Activated CD8-positive, alpha-beta T cell treated with anti-CD3 and anti-CD28 coated beads for 36 hours (primary cell): Measurements from ENCODE around the gene NT5C3B. TPM values are rescaled to one million over a fixed set of nuclear protein-coding genes. Genes with fewer than 3 reads are reported as not detected.
A peak's percentile ranks its signal among the peaks of the same experiment; 100 is the strongest.
"Not testable (repeated sequence)": the region's sequence is repeated elsewhere in the genome, so short reads cannot be mapped to it uniquely, and the experiment has no call there.

ENCODE experiments used
- ATAC-seq: fragments of 200-7000 bp; cut with Tn5 transposase; one replicate; pipeline ENCODE4 v1.10.0; 2021; ENCODE audit warnings: mild to moderate bottlenecking, moderate library complexity
- CTCF ChIA-PET: fragments of 350-600 bp; sonication (Branson Sonifier 250); formaldehyde crosslinking; loops from one replicate; lab custom pipeline; 2021; ENCODE audit warnings: antibody characterized with exemption; lab: Charles Lee
- POLR2A ChIA-PET: fragments of 350-600 bp; sonication (Branson Sonifier 250); formaldehyde crosslinking; loops from one replicate; lab custom pipeline; 2021; ENCODE audit warnings: antibody characterized with exemption; lab: Charles Lee
- DNase-seq: peaks from one replicate; pipeline ENCODE4 v3.0.0-alpha.2; 2020
- H3K27ac Mint-ChIP-seq: one replicate; pipeline ENCODE4 v1.8.0; 2021; ENCODE audit warnings: mild to moderate bottlenecking, mixed read lengths
- H3K27me3 Mint-ChIP-seq: one replicate; pipeline ENCODE4 v1.8.0; 2021; ENCODE audit warnings: mixed read lengths
- H3K36me3 Mint-ChIP-seq: one replicate; pipeline ENCODE4 v1.8.0; 2021; ENCODE audit warnings: low read depth, mixed read lengths
- H3K4me1 Mint-ChIP-seq: one replicate; pipeline ENCODE4 v1.8.0; 2021; ENCODE audit warnings: low read depth, mixed read lengths
- H3K4me3 Mint-ChIP-seq: one replicate; pipeline ENCODE4 v1.8.0; 2021; ENCODE audit warnings: mild to moderate bottlenecking, moderate library complexity, mixed read lengths
- H3K9me3 Mint-ChIP-seq: one replicate; pipeline ENCODE4 v1.8.0; 2021; ENCODE audit warnings: mixed read lengths
- CTCF ChIP-seq: fragments of 200-600 bp; IDR thresholded peaks from one replicate; pipeline ENCODE4 v1.8.0; 2022; ENCODE audit warnings: antibody characterized with exemption, mild to moderate bottlenecking
- intact Hi-C: fragments of 100-400 bp; cut with micrococcal nuclease; formaldehyde crosslinking; loops from one replicate; pipeline ENCODE4 v1.10.0; 2022
- total RNA-seq, 2 experiments: library from RNA; stranded (reverse); gene quantifications; one replicate each; pipeline ENCODE4 v1.2.3, GENCODE V29; 2021

NT5C3B gene
- total RNA-seq, 2 experiments from 2014 or later = 30.5 to 32.3 TPM

GRCh38 chr17:41863074-41863848 is 27.2 kb upstream of the NT5C3B start:
- no peaks in the 10 kb centered on the region for H3K9me3 Mint-ChIP-seq
- CTCF ChIA-PET = interaction anchor here (1.0 to 1.5 kb wide), 4 partner anchors 10 to 167 kb away, joined by 3 to 4 read pairs (median 3); no protein-coding TSS in a partner anchor
- ATAC-seq (peak; percentile 51), DNase-seq (peak; percentile 70)
- no peak for TF ChIP-seq CTCF
- no peak overlapping the region for H3K4me3 Mint-ChIP-seq
- POLR2A ChIA-PET = interaction anchor here (0.5 to 2.9 kb wide), 6 partner anchors 10 to 172 kb away, joined by 3 to 14 read pairs (median 8); partner anchors contain the start of gene ACLY
- H3K27me3 Mint-ChIP-seq = no peaks in the 10 kb centered on the region
- H3K36me3 Mint-ChIP-seq = peaks cover 9% of the 10 kb centered on the region
- intact Hi-C loops = no loop called here
- H3K4me1 Mint-ChIP-seq = peaks cover 28% of the 10 kb centered on the region
- no peak overlapping the region for H3K27ac Mint-ChIP-seq

GRCh38 chr17:41860254-41860931 is 24.4 kb upstream of the NT5C3B start:
- intact Hi-C loops = no loop called here
- TF ChIP-seq CTCF = no peak
- POLR2A ChIA-PET = interaction anchor here (1.8 kb wide), 1 partner anchor 21 kb away, joined by 4 read pairs; no protein-coding TSS in a partner anchor
- Mint-ChIP-seq H3K36me3 (no peaks in the 10 kb centered on the region), H3K4me1 (peaks cover 20% of the 10 kb centered on the region), H3K4me3 (no peak overlapping the region), H3K27ac (peak overlapping the region; percentile 0), H3K27me3 (no peaks in the 10 kb centered on the region), H3K9me3 (no peaks in the 10 kb centered on the region)
- CTCF ChIA-PET = interaction anchor here (1.2 kb wide), 1 partner anchor 12 kb away, joined by 3 read pairs; no protein-coding TSS in a partner anchor
- no peak for DNase-seq
- no peak for ATAC-seq

- intact Hi-C loops, H3K27ac Mint-ChIP-seq, H3K9me3 Mint-ChIP-seq, H3K4me3 Mint-ChIP-seq, ATAC-seq, DNase-seq, H3K27me3 Mint-ChIP-seq: not testable (repeated sequence)
- Mint-ChIP-seq H3K4me1 (peaks cover 29% of the 10 kb centered on the region), H3K36me3 (peaks cover 28% of the 10 kb centered on the region)
- POLR2A ChIA-PET = interaction anchor here (0.6 kb wide), 1 partner anchor 1710 kb away, joined by 3 read pairs; no protein-coding TSS in a partner anchor
- CTCF ChIA-PET = interaction anchor here (0.9 to 1.0 kb wide), 3 partner anchors 10 to 50 kb away, joined by 3 read pairs; partner anchors contain the start of gene NT5C3B
Measured at GRCh38 chr17:41851382-41851781, 15.3 kb upstream of the NT5C3B start.

GRCh38 chr17:41849251-41849990 is 13.4 kb upstream of the NT5C3B start:
- TF ChIP-seq CTCF = no peak
- Mint-ChIP-seq H3K27me3 (no peaks in the 10 kb centered on the region), H3K27ac (no peak overlapping the region), H3K4me1 (peaks cover 27% of the 10 kb centered on the region), H3K4me3 (no peak overlapping the region), H3K9me3 (no peaks in the 10 kb centered on the region), H3K36me3 (peaks cover 22% of the 10 kb centered on the region)
- DNase-seq (no peak), ATAC-seq (no peak)
- ChIA-PET CTCF (interaction anchor here (1.2 to 1.8 kb wide), 4 partner anchors 17 to 153 kb away, joined by 3 to 6 read pairs (median 5); no protein-coding TSS in a partner anchor), POLR2A (interaction anchor here (1.2 kb wide), 1 partner anchor 14 kb away, joined by 6 read pairs; no protein-coding TSS in a partner anchor)
- intact Hi-C loops = no loop called here

GRCh38 chr17:41848788-41849187 is 12.8 kb upstream of the NT5C3B start:
- no peak for TF ChIP-seq CTCF
- peaks cover 24% of the 10 kb centered on the region for H3K4me1 Mint-ChIP-seq
- ChIA-PET POLR2A (interaction anchor here (0.6 to 1.2 kb wide), 2 partner anchors 15 to 29 kb away, joined by 3 to 6 read pairs; no protein-coding TSS in a partner anchor), CTCF (interaction anchor here (1.4 to 1.8 kb wide), 3 partner anchors 16 to 153 kb away, joined by 4 to 6 read pairs (median 6); no protein-coding TSS in a partner anchor)
- peaks cover 16% of the 10 kb centered on the region for H3K36me3 Mint-ChIP-seq
- intact Hi-C loops = no loop called here
- H3K9me3 Mint-ChIP-seq = no peaks in the 10 kb centered on the region
- DNase-seq (no peak), ATAC-seq (no peak)
- H3K4me3 Mint-ChIP-seq = no peak overlapping the region
- no peak overlapping the region for H3K27ac Mint-ChIP-seq
- H3K27me3 Mint-ChIP-seq = no peaks in the 10 kb centered on the region
